NCI-H2227 (cell line): ENCODE results near the gene OPN1SW.

Source experiments
- DNase-seq: peaks from one replicate; lab custom pipeline; 2025; ENCODE audit not compliant: unreplicated experiment; lab: John Stamatoyannopoulos, UW

The OPN1SW gene

GRCh38 chr7:128735436-128735835, 40.2 kb downstream of the OPN1SW start:
- DNase-seq: no peak

- DNase-seq: no peak
These were observed 40.7 kb downstream of the OPN1SW start for GRCh38 chr7:128734890-128735289.

GRCh38 chr7:128733278-128733645, 42.3 kb downstream of the OPN1SW start:
- no peak for DNase-seq

GRCh38 chr7:128732521-128733277, 42.9 kb downstream of the OPN1SW start:
- DNase-seq: no peak

- DNase-seq: no peak
These were observed 44.4 kb downstream of the OPN1SW start for GRCh38 chr7:128731184-128731583.

GRCh38 chr7:128729494-128729893, 46.1 kb downstream of the OPN1SW start:
- no peak for DNase-seq

- DNase-seq: no peak
These were observed 47.0 kb downstream of the OPN1SW start for GRCh38 chr7:128728598-128728997.

GRCh38 chr7:128727239-128727638, 48.4 kb downstream of the OPN1SW start:
- no peak for DNase-seq

GRCh38 chr7:128726737-128727072, 48.9 kb downstream of the OPN1SW start:
- DNase-seq: no peak

- DNase-seq: no peak
These were observed 49.4 kb downstream of the OPN1SW start for GRCh38 chr7:128726059-128726736.

GRCh38 chr7:128725531-128725930, 50.1 kb downstream of the OPN1SW start:
- no peak for DNase-seq

- DNase-seq: no peak
These were observed 50.9 kb downstream of the OPN1SW start for GRCh38 chr7:128724743-128725142.
